ENCODE data around the gene PCDHA7.

DNA sequence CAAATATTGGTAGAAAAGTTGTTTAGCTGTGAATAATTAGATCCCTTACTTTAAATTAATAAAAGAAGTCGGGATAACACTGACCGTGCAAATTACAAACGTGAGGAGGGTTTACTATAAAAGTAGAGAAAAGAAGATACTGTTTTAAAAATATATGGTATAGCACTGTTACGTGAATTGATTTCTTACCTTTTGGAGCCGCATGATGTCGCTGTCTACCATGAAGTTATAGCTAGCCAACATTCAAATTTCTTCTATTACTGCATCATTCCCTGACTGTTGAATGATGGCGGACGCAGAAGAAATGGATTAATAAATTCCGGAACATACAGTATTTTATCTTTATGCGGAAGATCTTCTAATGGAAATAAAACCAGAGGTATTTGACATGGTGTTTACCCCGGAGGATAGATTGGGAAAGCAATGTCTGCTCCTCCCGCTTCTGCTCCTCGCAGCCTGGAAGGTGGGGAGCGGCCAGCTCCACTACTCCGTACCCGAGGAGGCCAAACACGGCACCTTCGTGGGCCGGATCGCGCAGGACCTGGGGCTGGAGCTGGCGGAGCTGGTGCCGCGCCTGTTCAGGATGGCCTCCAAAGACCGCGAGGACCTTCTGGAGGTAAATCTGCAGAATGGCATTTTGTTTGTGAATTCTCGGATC, 6.2 kb upstream of the PCDHA7 start, which contains the start of gene PCDHA6:
- TF ChIP-seq POLR2A (IDR thresholded peaks at IDR 0.05) (no peak), CTCF (IDR thresholded peaks at IDR 0.05) (no peak), POLR2AphosphoS5 (IDR thresholded peaks at IDR 0.05) (no peak)
